ENCODE measurements around the gene PALLD.
"Not testable (repeated sequence)": the region's sequence is repeated elsewhere in the genome, so short reads cannot be mapped to it uniquely, and the experiment has no call there.

PALLD gene

DNA sequence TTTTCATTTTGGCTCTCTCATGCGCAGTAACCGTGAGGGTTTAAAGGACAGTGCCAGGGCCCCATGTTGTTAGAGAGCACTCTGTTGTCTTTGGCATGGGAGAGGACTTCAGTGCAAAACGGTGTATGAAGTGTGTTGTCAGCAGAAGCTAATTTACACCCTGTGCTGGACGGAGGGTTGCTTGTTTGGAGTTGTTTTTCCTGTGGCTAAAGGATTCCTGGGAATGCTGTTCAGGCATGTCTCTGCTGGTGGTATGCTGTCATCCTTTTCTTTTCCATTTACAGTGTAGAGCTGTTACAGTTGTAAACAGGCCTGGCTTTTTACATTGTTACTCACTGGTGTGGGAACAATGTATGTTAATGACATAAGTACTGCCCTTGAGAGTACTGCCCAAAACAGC lies 306.9 kb downstream of the PALLD start:
- DNase-seq (ENCODE audit: insufficient read length, low spot score) (no peak), FAIRE-seq (no peak)

DNA sequence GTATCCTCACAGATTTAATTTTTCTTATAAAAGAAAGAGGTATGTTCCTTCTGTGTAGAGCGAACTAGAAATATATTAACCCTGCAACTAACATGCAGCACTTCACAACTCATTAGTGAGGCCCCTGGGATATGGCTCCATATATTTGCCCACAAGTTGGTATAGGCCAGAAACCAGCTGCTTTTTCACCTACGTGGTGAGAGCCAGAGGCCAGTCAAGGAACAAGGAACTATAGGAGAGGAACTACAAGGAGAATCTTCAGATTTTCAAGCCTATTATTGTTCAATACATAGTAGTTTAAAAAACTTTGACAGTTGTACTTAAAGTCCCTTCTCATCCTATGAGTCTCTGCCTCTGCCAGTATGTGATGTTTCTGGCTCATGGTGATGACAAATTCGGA lies 307.3 kb downstream of the PALLD start:
- no peak for DNase-seq (ENCODE audit: insufficient read length, low spot score)
- FAIRE-seq = no peak

DNA sequence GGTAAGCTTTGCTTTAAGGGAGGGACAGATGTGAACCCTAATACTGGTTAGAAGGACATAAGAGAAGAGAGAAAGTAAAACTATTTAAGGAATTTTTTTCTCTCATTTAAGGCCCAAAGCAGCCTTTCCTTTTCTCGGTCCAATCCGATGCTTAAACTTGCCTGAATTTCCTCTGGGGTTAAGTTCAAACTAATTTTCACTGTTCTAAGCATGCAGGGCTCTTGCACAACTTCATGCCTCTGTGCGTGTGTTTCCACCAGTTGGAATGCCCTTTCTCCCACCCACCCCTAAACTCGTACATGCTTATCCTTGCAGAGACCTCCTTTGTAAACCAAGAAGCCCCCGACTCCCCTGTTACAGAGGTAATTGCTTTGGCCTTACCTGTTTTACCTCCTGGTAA lies 308.5 kb downstream of the PALLD start:
- FAIRE-seq = no peak
- DNase-seq (ENCODE audit: insufficient read length, low spot score) = no peak

DNA sequence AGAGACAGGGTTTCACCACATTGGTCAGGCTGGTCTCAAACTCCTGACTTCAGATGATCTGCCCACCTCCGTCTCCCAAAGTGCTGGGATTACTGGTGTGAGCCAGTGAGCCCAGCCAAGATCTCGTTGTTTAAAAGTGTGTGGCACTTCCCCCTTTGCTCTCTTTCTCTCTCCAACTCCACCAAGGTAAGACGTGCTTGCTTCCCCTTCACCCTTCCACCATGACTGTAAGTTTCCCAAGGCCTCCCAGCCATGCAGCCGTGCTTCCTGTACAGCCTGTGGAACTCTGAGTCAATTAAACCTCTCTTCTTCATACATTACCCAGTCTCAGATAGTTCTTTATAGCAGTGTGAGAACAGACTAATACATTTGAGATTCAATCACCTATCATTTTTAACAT lies 309.4 kb downstream of the PALLD start:
- FAIRE-seq; DNase-seq (ENCODE audit: insufficient read length, low spot score): not testable (repeated sequence)

DNA sequence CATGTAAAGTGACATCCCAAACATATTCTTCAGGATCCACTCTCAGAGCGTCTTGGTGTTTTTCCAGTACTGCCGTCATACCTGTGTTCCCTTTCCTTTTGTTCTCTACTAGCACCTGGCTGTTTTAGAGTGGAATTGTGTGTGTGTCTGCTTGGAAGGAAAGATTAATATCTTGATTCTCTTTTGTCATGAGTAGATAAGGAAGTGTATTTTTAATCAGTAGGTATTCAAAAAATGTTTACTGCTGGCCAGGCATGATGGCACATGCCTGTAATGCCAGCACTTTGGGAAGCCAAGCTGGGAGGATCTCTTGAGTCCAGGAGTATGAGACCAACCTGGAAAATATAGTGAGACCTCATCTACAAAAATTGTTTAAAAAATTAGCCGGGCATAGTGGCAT lies 314.4 kb downstream of the PALLD start:
- no peak for DNase-seq (ENCODE audit: insufficient read length, low spot score)
- no peak for FAIRE-seq

DNA sequence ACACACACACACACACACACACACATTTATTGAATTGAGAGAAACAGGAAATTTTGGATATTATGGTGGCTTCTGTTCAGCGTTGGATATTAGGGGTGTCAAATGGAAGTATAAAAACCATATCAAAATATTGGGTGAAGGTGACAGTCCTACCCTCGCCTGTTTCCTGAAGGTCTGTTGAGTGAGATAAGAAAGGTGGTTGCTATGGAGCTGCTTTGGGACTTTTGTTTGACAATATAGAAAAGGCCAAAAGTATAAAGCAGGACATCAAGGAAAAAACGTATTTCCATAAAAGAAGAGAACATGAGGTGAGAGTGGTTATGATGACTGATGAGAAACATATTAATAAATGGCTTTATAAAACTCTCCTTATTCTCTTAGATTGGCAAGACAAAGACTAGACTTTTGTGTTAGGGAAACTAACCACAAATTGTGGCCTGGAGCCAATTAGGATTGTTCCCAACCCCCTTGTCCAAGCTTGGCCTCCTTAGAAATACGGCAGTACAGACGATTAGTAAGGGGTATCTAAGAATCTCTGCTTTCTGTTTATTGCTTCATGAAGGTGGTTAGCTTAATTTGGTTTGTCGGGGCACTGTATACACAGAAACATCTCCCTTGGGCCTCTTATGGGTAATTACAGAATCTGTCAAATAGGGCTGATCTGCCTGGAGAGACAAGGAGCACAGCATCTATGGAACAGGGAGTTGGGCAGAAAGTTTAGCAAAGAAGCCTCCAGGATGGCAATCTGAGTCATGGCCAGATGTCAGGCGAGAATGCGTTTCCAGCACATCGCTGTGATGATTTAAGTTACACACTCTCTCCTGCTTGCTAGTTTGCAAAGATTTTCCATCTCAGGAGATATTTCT lies 315.2 kb downstream of the PALLD start:
- no peak for FAIRE-seq
- DNase-seq (ENCODE audit: insufficient read length, low spot score) = no peak

DNA sequence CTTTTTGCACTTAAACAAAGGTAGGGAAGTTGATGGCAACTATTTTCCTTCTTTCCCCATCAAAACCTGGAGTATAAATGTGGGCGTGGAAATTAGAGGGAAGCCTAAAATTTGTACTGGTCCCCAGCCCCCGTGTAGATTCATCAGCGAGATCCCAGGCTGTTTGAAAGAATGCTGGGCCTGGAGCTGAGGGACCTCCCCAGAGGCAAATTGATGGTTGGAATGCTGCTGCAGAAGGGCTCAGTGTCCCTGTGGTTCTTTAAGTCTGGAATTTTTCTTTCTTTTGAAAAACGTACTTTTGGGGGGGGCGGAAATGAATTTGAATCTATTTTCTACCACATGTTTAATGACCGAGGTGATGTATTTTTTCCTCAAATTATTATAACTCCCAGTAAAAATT lies 316.0 kb downstream of the PALLD start:
- no peak for DNase-seq (ENCODE audit: insufficient read length, low spot score)
- FAIRE-seq = no peak

DNA sequence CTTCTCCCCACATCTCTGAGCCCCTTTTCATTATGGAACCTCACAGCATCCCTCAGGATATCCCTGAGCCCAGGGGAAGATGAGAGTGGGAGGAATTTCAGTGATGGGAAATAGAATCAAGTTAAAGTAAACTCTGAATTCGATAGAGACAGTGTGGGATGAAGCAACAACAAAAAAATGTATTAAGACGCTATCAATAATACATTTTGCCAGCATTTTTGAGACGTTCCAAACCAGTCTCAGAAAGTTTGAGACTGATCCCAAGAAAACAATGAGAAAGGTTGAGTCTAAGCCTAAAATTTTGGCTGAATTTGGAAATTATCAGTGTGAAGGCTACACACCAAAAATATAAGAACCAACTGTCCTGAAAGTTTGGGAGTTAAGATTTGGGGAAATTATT lies 317.0 kb downstream of the PALLD start:
- DNase-seq (ENCODE audit: insufficient read length, low spot score) (no peak), FAIRE-seq (no peak)

DNA sequence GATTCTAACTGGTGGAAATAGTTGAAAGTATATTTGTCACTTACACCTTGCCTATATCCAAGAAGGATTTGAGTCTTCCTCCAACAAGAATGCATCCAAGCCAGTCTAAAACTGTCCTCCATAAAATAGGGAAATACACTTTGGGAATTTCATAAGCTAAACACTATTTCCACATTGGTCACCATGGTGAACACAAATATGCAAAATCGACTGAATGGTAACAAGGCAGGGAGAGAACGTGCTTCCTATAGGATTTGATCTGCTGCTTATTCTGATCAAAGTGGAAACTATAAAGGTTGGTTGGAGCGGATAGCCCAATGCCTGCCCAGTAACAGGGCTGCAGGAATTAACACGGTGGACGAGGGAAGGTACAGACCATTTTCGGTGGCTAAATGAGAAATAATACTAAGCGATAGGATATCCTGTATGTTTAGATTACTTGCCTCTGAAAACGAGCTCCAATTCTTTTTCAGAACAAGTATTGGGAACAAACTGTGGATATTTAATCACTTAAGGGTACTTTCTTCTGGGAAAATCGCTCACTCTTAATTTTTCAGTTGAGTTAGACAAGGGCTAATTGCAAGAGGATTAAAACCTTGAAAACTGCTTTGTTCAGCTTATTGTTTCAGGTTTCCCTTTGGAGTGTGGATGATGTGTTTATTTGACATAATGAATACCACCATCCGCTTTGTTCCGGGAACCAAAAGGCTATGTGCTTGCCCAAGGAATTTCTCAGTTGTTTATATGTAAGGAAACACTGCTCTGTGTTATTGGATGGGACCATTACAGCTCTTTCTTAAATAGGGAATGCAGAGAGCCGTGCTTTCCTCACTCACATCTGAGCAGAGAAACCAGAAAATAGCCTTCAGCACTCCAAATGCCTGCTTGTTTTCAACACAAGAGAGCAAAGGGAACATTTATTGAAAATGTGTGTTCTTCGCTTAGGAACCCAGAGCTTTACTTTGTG lies 318.8 kb downstream of the PALLD start:
- DNase-seq (ENCODE audit: insufficient read length, low spot score) (no peak), FAIRE-seq (no peak)

DNA sequence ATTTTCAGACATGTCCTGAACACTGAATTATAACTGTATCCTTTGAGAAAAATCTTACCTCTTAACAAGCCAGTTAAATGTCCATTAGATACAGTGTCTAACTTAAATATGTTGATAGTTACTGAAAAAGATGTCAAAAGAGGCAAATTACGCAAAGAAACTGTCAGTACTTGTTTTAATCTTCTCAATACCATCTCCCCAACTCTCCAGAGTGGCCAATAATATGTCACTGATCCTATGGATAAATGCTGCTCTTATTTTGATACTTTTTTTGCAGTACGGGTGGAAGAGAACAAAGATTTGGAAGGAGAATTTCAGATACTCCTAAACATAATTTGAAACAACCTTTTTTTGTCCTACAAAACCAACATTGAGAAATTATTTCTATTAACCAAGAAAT lies 320.5 kb downstream of the PALLD start:
- no peak for DNase-seq (ENCODE audit: insufficient read length, low spot score)

DNA sequence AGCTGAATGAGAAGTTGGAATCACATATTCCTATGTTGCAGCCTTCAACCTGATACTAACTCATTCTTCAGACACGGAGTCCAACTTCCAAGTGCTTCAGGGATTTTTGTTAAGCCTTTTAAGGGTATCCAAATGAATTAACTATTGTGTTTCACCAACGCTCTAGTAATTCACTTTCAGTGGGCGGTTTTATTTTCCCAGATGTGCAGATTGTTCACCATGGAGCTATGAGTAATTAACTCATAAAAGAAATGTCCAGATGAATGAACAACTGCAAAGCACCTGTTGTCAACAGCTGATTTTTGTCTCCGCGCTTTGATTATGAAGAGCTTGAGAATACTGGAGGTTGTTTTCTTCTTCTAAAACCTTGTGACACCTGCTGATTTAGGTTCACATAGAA lies 325.6 kb downstream of the PALLD start:
- DNase-seq (ENCODE audit: insufficient read length, low spot score) (no peak), FAIRE-seq (no peak)

More for the DNA sequence above, 320.5 kb downstream of the PALLD start:
- no peak for FAIRE-seq

DNA sequence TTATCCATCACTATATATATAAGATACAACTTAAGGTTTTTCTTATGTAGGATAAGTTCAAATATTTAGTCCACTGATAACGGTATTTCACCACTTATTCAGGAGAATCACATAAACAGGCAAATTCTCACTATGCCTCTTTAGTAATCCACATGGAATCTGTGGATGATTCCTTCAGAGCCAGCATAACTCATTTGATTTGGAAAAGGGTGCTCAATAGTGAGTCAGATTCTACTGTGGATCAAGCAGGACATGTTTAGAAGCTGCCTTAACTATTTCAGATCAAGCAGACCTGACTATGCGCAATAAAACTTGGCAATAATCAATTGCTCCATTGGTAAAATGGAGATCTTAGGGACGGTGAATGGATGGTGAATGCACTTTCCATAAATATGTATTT lies 329.1 kb downstream of the PALLD start:
- DNase-seq (ENCODE audit: insufficient read length, low spot score) (no peak), FAIRE-seq (no peak)

DNA sequence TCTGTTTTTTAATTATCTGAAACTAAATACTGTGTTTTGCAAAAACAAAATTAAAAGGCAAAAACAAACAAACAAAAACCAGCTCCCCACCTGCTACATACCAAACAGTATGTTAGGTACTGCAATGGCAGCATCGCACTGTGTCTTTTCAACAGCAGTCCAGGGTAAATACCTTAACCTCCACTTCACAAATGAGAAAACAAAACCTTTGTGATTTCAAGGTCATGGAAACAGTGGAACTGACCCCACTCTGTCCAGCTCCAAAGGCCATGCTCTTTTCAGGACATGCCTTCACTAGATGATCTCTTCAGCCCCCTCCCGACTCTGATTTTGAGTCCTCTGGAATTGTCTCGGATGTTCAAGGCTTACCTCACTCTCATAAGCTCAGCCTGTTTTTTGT lies 329.8 kb downstream of the PALLD start:
- no peak for DNase-seq (ENCODE audit: insufficient read length, low spot score)
- no peak for FAIRE-seq

DNA sequence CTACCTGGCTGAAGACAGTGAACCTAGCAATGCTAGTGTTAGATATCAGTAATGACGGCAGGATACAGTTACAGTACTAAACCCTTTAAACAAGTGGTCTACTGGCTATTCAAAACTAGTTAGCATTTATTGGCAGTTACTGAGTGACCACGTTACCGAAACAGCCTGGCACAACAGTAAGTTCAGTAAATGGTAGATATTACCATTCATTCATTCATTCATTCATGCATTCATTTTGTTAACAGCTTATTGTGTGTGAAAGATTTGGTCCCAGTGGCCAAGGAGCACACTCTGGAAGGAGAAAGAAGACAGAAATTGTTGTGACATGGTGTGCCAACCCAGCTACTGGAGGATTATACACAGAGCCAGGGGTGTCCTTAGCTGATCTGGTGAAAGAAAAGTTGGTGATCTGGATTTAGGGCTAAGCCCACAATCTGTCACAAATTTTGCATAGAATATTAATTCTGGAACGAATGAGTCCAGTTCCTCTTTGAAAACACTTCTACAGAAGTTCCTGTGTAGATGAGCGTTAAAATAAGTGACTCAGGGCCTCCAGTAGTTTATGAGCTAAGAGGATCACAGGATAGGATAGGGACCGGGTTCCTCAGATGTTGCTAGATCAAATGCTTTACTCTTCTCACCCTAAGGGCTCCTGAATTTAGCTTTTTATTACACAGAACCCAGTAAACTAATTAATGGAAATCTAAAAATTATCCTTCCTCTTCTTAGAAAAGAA lies 334.1 kb downstream of the PALLD start:
- FAIRE-seq (no peak), DNase-seq (ENCODE audit: insufficient read length, low spot score) (no peak)

DNA sequence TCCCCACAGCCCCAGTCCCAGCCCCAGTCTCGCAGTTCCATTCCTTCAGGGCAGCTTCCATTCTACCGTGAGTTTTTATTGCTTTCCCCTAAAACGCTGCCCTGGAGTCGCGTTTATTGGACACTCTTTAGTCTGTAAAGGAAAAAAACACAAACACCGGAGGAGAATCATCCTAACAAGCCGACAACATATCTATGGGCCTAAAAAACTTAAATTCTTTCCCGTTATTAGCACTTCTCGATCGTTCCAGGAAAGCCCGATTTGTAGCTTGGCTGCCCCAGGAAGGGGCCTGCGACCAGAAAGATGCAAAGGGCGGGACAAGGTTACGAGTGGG lies 334.7 kb downstream of the PALLD start:
- DNase-seq (ENCODE audit: insufficient read length, low spot score) (no peak), FAIRE-seq (peak; percentile 11)

DNA sequence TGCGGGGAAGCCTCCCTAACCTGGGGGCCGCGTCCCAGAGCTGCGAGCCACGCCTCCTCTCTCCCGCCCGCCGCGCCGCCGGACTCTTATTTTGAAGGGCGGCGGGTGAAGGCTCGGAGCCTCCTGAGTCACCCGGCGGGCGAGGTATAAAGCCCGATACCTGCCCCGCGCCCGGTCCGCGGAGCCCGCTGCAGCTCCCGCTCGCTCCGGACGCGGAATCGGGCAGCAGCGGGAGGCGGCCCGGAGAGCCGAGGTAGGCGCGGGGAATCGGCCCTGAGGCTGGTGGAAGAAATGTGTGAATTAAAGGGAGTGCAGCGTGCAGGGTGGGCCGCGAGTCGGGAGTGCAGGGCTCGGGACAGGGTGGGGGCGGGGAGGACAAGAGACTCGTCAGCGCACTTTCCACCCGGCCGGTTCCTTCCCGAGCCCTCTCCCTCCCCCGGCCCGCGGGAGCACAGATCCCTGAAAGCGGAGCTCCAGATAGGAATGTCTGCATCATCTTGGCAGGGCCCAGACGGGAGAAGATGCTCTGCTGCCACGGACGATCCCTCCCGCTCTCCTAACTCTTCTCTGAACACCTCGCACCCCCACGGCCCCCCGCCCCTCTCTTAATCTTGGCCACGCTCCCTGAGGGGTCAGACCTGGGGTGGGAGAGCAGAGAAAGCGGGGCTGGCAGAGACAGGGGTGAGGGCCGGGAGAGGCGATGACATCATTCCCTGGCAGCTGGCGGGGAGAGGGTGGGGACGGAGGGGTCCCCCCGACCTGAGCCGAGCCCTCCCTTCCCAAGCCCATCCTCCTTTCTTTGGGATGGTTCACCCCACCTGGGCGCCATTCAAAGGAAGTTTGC lies 335.3 kb downstream of the PALLD start:
- peak; percentile 48 for DNase-seq (ENCODE audit: insufficient read length, low spot score)
- FAIRE-seq = peak; percentile 61

DNA sequence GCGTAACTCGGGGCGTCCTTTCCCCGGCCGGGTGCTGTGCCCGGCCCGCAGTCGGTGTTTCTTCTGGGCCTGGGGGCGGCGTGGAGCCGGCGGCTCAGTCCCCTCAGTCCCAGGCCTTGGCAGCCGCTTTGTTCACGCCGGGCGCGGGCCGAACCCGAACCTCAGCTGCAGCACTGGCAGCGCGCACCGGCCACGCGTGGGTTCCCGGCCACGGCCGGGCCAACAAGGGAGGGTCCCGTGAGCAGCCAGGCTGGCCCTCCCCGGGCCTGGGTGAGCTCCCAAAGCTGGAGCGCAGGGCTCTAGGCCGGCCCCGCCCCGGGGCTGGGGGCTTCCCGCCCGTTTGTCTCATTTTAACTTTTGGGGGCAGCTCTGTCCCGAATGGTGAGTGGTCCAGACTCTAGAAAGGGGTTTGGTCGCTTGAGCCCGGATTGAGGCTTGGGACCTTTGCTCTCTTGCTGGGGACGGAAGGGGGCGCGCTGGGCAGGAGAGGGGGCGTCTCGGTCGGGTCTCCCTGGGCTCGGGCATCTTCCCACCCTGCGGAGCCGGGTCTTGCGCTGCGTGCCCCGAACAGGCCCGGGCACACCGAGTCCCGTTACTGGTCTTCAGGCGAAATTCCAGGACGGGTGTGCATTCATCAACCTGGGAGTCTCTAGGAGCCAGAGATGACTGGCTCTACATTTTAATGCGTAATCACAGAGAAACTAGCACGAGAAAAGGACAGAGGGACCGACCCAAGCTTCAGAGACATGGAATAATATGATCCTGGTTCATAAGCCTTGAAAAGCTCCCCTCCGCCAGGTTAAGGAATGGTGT lies 336.1 kb downstream of the PALLD start:
- FAIRE-seq (no peak), DNase-seq (ENCODE audit: insufficient read length, low spot score) (no peak)

DNA sequence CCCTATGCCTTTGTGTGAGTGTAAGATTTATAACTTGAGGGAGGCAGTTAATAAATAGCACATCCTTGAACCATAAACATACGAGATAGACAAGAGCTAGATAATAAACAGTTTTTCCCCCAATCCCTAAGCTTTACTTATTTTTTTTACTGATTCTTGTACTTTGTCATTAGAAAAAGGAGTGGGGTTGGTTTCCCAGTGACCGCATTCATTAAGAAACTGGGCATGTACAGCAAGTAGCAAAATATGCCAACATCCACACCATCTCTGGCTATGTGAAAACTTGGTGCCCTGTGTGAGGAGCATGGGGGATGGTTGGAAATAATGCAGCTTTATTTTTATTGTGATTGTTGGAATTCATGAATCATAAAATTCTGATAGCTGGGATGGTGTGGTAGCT lies 337.0 kb downstream of the PALLD start:
- DNase-seq (ENCODE audit: insufficient read length, low spot score) (no peak), FAIRE-seq (no peak)

DNA sequence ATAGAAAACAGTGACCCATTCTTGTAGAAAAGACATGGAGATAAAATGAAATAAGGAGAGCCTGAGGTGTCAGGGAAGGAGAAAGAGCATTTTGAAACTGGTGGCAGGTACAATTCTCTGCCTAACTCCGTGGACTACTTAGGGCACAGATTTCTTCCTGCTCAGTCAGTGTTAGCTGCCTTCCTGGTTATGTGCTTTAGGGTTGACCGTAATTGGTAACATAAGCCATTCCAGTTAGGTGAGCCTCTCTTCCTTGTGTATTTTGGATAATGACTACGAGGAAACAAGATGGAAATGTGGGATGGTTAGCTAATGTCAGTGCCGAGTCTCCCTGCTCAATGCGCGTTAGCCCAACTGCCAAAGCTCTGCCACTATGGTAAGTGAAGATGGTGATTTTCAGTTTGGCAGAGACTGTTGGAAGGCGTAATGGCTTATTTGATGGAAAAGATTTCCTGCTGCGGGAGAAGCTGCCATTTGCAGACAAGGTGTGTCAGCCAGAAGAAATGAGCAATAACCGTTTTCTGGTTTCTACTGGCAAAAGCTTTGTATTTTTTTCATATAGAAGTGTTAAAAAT lies 339.1 kb downstream of the PALLD start:
- DNase-seq (ENCODE audit: insufficient read length, low spot score) (no peak), FAIRE-seq (no peak)

Data from GM19239 (cell line).